ENCODE results near the gene TBC1D22B. TPM values are rescaled to one million over a fixed set of nuclear protein-coding genes. Genes with fewer than 3 reads are reported as not detected.

Gene TBC1D22B
- total RNA-seq, result 10.0 TPM

- DNase-seq (ENCODE audit: low spot score) (peak; percentile 97), ATAC-seq (peak; percentile 100)
- intact Hi-C loops (cut with DNase I), result no loop called here
Observed at GRCh38 chr6:37257634-37258404, at the start of gene TBC1D22B, which contains the start of gene TMEM217. Gene TBC1D22B (plus strand): TSS chr6:37257772. CDS start chr6:37257918, 146 bp downstream. Gene TMEM217 (minus strand): TSS chr6:37258144. CDS start chr6:37219030, 39,114 bp downstream.

- DNase-seq (ENCODE audit: low spot score), result peak; percentile 87
- peak; percentile 54 for ATAC-seq
- intact Hi-C loops (cut with DNase I), result no loop called here
Observed at GRCh38 chr6:37207903-37208456, 49.6 kb upstream of the TBC1D22B start.

- ATAC-seq (no peak), DNase-seq (ENCODE audit: low spot score) (no peak)
- intact Hi-C loops (cut with DNase I), result no loop called here
Observed at GRCh38 chr6:37208793-37209192, 48.8 kb upstream of the TBC1D22B start.

- DNase-seq (ENCODE audit: low spot score), result no peak
- intact Hi-C loops (cut with DNase I), result no loop called here
- ATAC-seq, result peak; percentile 6
Observed at GRCh38 chr6:37209461-37210205, 47.9 kb upstream of the TBC1D22B start.

GRCh38 chr6:37210313-37210968 lies 47.1 kb upstream of the TBC1D22B start:
- intact Hi-C loops (cut with DNase I), result no loop called here
- peak; percentile 84 for DNase-seq (ENCODE audit: low spot score)
- peak; percentile 84 for ATAC-seq

GRCh38 chr6:37212268-37212667 lies 45.3 kb upstream of the TBC1D22B start:
- intact Hi-C loops (cut with DNase I), result no loop called here
- ATAC-seq, result no peak

GRCh38 chr6:37218061-37218460 lies 39.5 kb upstream of the TBC1D22B start:
- no peak for ATAC-seq
- intact Hi-C loops (cut with DNase I), result no loop called here
- no peak for DNase-seq (ENCODE audit: low spot score)

More at GRCh38 chr6:37212268-37212667, 45.3 kb upstream of the TBC1D22B start:
- DNase-seq (ENCODE audit: low spot score), result no peak

- intact Hi-C loops (cut with DNase I), result no loop called here
- no peak for DNase-seq (ENCODE audit: low spot score)
- ATAC-seq, result no peak
Observed at GRCh38 chr6:37218511-37218910, 39.1 kb upstream of the TBC1D22B start.

GRCh38 chr6:37221585-37222124 lies 35.9 kb upstream of the TBC1D22B start:
- DNase-seq (ENCODE audit: low spot score), result no peak
- peak; percentile 48 for ATAC-seq
- intact Hi-C loops (cut with DNase I), result no loop called here

- peak; percentile 75 for DNase-seq (ENCODE audit: low spot score)
- ATAC-seq, result peak; percentile 93
- intact Hi-C loops (cut with DNase I), result no loop called here
Observed at GRCh38 chr6:37222125-37222967, 35.2 kb upstream of the TBC1D22B start.

- no peak for DNase-seq (ENCODE audit: low spot score)
- intact Hi-C loops (cut with DNase I), result no loop called here
- no peak for ATAC-seq
Observed at GRCh38 chr6:37222992-37223391, 34.6 kb upstream of the TBC1D22B start.

- DNase-seq (ENCODE audit: low spot score) (no peak), ATAC-seq (no peak)
- intact Hi-C loops (cut with DNase I), result no loop called here
Observed at GRCh38 chr6:37225350-37226169, 32.0 kb upstream of the TBC1D22B start.

GRCh38 chr6:37230104-37230503 lies 27.5 kb upstream of the TBC1D22B start:
- intact Hi-C loops (cut with DNase I), result no loop called here
- ATAC-seq, result no peak

GRCh38 chr6:37232430-37233017 lies 25.0 kb upstream of the TBC1D22B start:
- ATAC-seq (no peak), DNase-seq (ENCODE audit: low spot score) (no peak)
- intact Hi-C loops (cut with DNase I), result no loop called here

More at GRCh38 chr6:37230104-37230503, 27.5 kb upstream of the TBC1D22B start:
- no peak for DNase-seq (ENCODE audit: low spot score)

GRCh38 chr6:37233541-37233940 lies 24.0 kb upstream of the TBC1D22B start:
- ATAC-seq, result no peak
- intact Hi-C loops (cut with DNase I), result no loop called here
- no peak for DNase-seq (ENCODE audit: low spot score)

GRCh38 chr6:37236921-37237320 lies 20.7 kb upstream of the TBC1D22B start:
- intact Hi-C loops (cut with DNase I), result no loop called here
- DNase-seq (ENCODE audit: low spot score), result no peak
- ATAC-seq, result no peak

GRCh38 chr6:37237789-37238188 lies 19.8 kb upstream of the TBC1D22B start:
- DNase-seq (ENCODE audit: low spot score) (no peak), ATAC-seq (no peak)
- intact Hi-C loops (cut with DNase I), result no loop called here
